HepG2 (cell line): ENCODE data around the gene GGACT. TPM values are rescaled to one million over a fixed set of nuclear protein-coding genes. Genes with fewer than 3 reads are reported as not detected.
A peak's percentile ranks its signal among the peaks of the same experiment; 100 is the strongest.

ENCODE experiments used
- ATF5 ChIP-seq: sonication (generic); formaldehyde crosslinking; IDR thresholded peaks from 2 replicates; pipeline ENCODE4 v1.4.0; 2020; ENCODE audit warnings: mild to moderate bottlenecking, low read depth, missing genetic modification reagents
- HNF4G ChIP-seq, 2 experiments: sonication (generic) in 1 of 2; formaldehyde crosslinking in 1 of 2; IDR thresholded peaks; 2 replicates each; pipeline versions ENCODE4 v1.4.0 to v1.6.1; 2011 to 2020; ENCODE audit warnings: borderline replicate concordance in 2 of 2, low read depth in 2 of 2, mild to moderate bottlenecking in 2 of 2, low read length in 1 of 2, missing genetic modification reagents in 1 of 2, moderate library complexity in 1 of 2
- LCORL ChIP-seq, 2 experiments: fragments of 450-650 bp in 1 of 2; sonication (generic) in 1 of 2; formaldehyde crosslinking in 1 of 2; IDR thresholded peaks; 2 replicates each; pipeline versions ENCODE4 v1.5.0 to v1.6.1; 2017 to 2020; ENCODE audit warnings: antibody characterized with exemption in 1 of 2, missing genetic modification reagents in 1 of 2
- NR0B2 ChIP-seq: sonication (generic); formaldehyde crosslinking; IDR thresholded peaks from 2 replicates; pipeline ENCODE4 v1.4.0; 2020; ENCODE audit warnings: mild to moderate bottlenecking, missing genetic modification reagents
- PCBP2 ChIP-seq: fragments of 200-400 bp; formaldehyde crosslinking; optimal IDR thresholded peaks from 2 replicates; pipeline ENCODE3; 2018; ENCODE audit warnings: low read length, low read depth; ENCODE audit not compliant: poor library complexity, severe bottlenecking
- RBM39 ChIP-seq: fragments of 200-400 bp; formaldehyde crosslinking; IDR thresholded peaks from one replicate; pipeline ENCODE4 v1.6.1; 2018; ENCODE audit warnings: antibody characterized with exemption, mild to moderate bottlenecking, low read depth, low read length; ENCODE audit not compliant: poor library complexity, severe bottlenecking
- SALL1 ChIP-seq: sonication (generic); formaldehyde crosslinking; IDR thresholded peaks from 2 replicates; pipeline ENCODE4 v1.8.0; 2022; ENCODE audit warnings: mild to moderate bottlenecking, missing genetic modification reagents
- SOX13 ChIP-seq, 3 experiments: fragments of 450-650 bp in 1 of 3; sonication (generic) in 1 of 3; formaldehyde crosslinking in 1 of 3; IDR thresholded peaks in 2 of 3; conservative IDR thresholded peaks in 1 of 3; 2 replicates each; pipeline versions ENCODE4 v1.5.0 to v1.6.1; 2016 to 2020; ENCODE audit warnings: antibody characterized with exemption in 1 of 3, mild to moderate bottlenecking in 1 of 3, missing compliant biosample characterization in 1 of 3, missing genetic modification reagents in 1 of 3, moderate library complexity in 1 of 3
- STAG1 ChIP-seq: sonication (generic); formaldehyde crosslinking; IDR thresholded peaks from 2 replicates; pipeline ENCODE4 v1.4.0; 2020; ENCODE audit warnings: missing genetic modification reagents
- TIGD3 ChIP-seq: sonication (generic); formaldehyde crosslinking; IDR thresholded peaks from 2 replicates; pipeline ENCODE4 v1.5.1; 2020; ENCODE audit warnings: mild to moderate bottlenecking, missing genetic modification reagents, borderline replicate concordance
- ZMAT5 ChIP-seq: sonication (generic); formaldehyde crosslinking; IDR thresholded peaks from 2 replicates; pipeline ENCODE4 v1.5.0; 2020; ENCODE audit warnings: mild to moderate bottlenecking, low read depth, missing genetic modification reagents, borderline replicate concordance
- ZNF143 ChIP-seq: sonication (generic); formaldehyde crosslinking; IDR thresholded peaks from 2 replicates; pipeline ENCODE4 v1.4.0; 2020; ENCODE audit warnings: missing genetic modification reagents
- ZNF687 ChIP-seq: sonication (generic); formaldehyde crosslinking; IDR thresholded peaks from 2 replicates; pipeline ENCODE4 v1.5.1; 2020; ENCODE audit warnings: mild to moderate bottlenecking, missing genetic modification reagents, moderate library complexity
- ZNF768 ChIP-seq: sonication (generic); formaldehyde crosslinking; IDR thresholded peaks from 2 replicates; pipeline ENCODE4 v1.4.0; 2020; ENCODE audit warnings: missing genetic modification reagents
- polyA plus RNA-seq, 8 experiments: library from polyadenylated mRNA; depleted of rRNA in 3 of 8; stranded (reverse) in 7 of 8; unstranded in 1 of 8; fragments of >200 nt; fragmentation: Illumina TruSeq in 4 of 8; extraction: Trizol in 4 of 8; gene quantifications; 2 replicates each; pipeline versions ENCODE4 v1.2.1 to v1.2.3, GENCODE V29; 2011 to 2016; ENCODE audit warnings: low read depth in 4 of 8, missing spikeins in 1 of 8, mixed read lengths in 1 of 8; ENCODE audit not compliant: insufficient read depth in 1 of 8
- total RNA-seq, 5 experiments: library from RNA; depleted of rRNA; stranded (reverse); fragments of >200 nt; fragmentation: Illumina TruSeq; extraction: Trizol; gene quantifications; 2 replicates each; pipeline ENCODE4 v1.2.3, GENCODE V29; 2016; ENCODE audit warnings: low read depth in 1 of 5

The GGACT gene
- total and polyA plus RNA-seq, 2 of the 13 experiments (the other 11 are each of a cell fraction or from before 2014, with no cell fraction given): 1.7 to 1.9 TPM

- TF ChIP-seq TIGD3: no peak
- 0 out of 2 replicates have a peak, but pooled peaks have one; percentile 22 for TF ChIP-seq HNF4G (IDR thresholded peaks at IDR 0.05; ENCODE audit: borderline replicate concordance, low read depth, low read length)
- TF ChIP-seq HNF4G (CRISPR knock-in tag; IDR thresholded peaks at IDR 0.05; ENCODE audit: borderline replicate concordance, low read depth): no peak
- no peak for TF ChIP-seq ZNF143 (CRISPR knock-in tag)
- peak; percentile 44 for TF ChIP-seq STAG1 (CRISPR knock-in tag)
- no peak for TF ChIP-seq ATF5
- TF ChIP-seq RBM39: no peak
- no peak for TF ChIP-seq PCBP2
- TF ChIP-seq ZMAT5 (CRISPR knock-in tag): no peak
- TF ChIP-seq SOX13 (IDR thresholded peaks at IDR 0.05): no peak
- no peak for TF ChIP-seq SOX13 (CRISPR knock-in tag; conservative IDR thresholded peaks at IDR 0.05 in 1 of 2, IDR thresholded peaks at IDR 0.05 in 1 of 2)
- TF ChIP-seq SALL1 (CRISPR knock-in tag): peak; percentile 84
- TF ChIP-seq LCORL (IDR thresholded peaks at IDR 0.05): no peak
- 0 out of 2 replicates have a peak, but pooled peaks have one; percentile 17 for TF ChIP-seq LCORL (CRISPR knock-in tag; IDR thresholded peaks at IDR 0.05)
- peak; percentile 37; the same call in 1 of the 2 replicates for TF ChIP-seq ZNF687 (CRISPR knock-in tag)
- no peak for TF ChIP-seq ZNF768 (CRISPR knock-in tag)
- TF ChIP-seq NR0B2 (CRISPR knock-in tag): no peak
These were observed 24.0 kb downstream of the GGACT start (continued) for GRCh38 chr13:100564444-100565223.
